ENCODE data around the gene UACA.
"Not testable (repeated sequence)": the region's sequence is repeated elsewhere in the genome, so short reads cannot be mapped to it uniquely, and the experiment has no call there.

The UACA gene

DNA sequence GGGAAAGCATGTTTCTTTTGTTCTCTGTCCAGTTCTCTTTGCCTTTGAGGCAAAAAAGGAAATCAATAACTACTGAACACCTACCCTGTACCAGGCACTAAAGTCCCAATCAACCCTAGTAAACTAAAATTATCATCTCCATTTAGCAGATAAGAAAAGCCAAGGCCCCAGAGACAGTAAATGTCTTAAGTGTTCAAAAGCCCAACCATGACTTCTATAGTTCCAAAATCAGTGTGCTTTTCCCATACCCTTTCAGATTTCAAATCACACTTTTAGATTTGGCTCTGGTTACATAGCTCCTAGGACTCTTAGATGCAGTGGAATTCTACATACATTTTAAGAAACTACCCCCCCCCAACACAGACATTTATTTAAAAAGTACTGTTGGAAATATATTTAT, 63.5 kb downstream of the UACA start:
- no peak overlapping the region for H3K4me3 ChIP-seq (ENCODE audit: low read length)
- TF ChIP-seq ZNF274 (IDR thresholded peaks at IDR 0.05; ENCODE audit: low read depth, low read length): no peak

DNA sequence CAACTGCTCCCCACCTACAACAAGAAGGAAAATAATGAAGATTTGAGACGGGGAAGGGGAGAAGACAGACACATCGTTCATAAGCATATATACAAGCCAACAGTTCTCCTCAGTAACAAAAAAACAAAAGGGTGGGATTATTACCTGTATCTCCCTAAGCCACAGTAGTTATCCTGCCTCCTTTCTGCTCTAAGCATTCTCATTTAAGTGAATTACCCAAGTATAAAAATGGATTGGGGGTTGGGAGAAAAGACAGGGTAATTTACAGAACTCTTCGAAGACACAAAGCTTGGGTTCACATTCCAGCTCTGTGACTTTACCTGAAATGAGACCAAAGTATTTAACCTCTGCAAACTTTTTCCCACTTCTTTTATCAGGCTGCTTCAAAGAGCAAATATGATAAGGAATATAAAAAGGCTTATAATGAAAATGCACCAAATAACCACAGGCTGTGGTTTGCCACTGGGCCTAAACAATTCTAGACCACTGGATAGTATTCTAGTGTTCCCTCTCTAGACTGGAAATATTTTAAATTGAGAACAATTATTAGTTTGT, 64.4 kb downstream of the UACA start:
- H3K4me3 ChIP-seq (ENCODE audit: low read length): no peak overlapping the region
- TF ChIP-seq ZNF274 (IDR thresholded peaks at IDR 0.05; ENCODE audit: low read depth, low read length): no peak

- TF ChIP-seq ZNF274 (IDR thresholded peaks at IDR 0.05; ENCODE audit: low read depth, low read length): no peak
- H3K4me3 ChIP-seq (ENCODE audit: low read length): no peak overlapping the region
Observed at GRCh38 chr15:70698426-70698825, 64.9 kb downstream of the UACA start.

GRCh38 chr15:70690491-70691276, 72.7 kb downstream of the UACA start:
- H3K4me3 ChIP-seq (ENCODE audit: low read length): no peak overlapping the region
- no peak for TF ChIP-seq ZNF274 (IDR thresholded peaks at IDR 0.05; ENCODE audit: low read depth, low read length)

- H3K4me3 ChIP-seq (ENCODE audit: low read length): no peak overlapping the region
- no peak for TF ChIP-seq ZNF274 (IDR thresholded peaks at IDR 0.05; ENCODE audit: low read depth, low read length)
Observed at GRCh38 chr15:70690021-70690420, 73.3 kb downstream of the UACA start.

- H3K4me3 ChIP-seq (ENCODE audit: low read length): no peak overlapping the region
- no peak for TF ChIP-seq ZNF274 (IDR thresholded peaks at IDR 0.05; ENCODE audit: low read depth, low read length)
Observed at GRCh38 chr15:70687482-70687881, 75.9 kb downstream of the UACA start.

DNA sequence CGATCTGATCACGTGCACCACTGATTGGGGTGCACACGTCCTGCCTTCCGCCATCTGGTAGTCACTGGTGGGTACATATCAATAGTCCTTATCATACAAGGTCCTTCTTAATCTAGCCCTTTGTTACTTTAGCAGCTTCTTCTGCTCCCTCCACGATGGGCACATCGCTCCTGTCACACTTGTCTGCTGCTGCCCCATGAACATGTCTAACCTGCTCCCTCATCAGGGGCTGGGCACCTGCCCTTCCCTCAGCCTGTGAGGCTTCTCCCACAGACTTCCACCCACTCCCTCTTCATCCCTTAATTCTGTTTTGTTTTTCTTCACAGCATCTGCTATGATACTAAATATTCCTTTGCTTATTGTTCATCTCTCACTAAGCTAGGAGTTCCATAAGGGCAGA, 82.5 kb downstream of the UACA start:
- H3K4me3 ChIP-seq (ENCODE audit: low read length): no peak overlapping the region
- TF ChIP-seq ZNF274 (IDR thresholded peaks at IDR 0.05; ENCODE audit: low read depth, low read length): no peak

DNA sequence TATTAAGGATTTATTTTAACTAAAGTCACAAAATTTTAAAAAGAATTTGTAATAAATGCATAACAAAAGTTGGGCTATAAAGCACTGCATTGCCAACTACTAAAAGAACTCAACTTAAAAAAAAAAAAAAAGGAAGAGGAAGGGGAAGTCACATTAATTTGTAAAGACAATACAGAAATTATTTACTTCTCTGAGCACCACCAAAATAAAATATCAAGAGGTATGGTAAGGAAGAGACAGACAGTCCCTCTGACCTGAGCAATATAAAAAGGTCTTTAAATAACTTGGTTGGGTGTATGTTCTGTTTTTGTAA, 83.5 kb downstream of the UACA start:
- H3K4me3 ChIP-seq (ENCODE audit: low read length): no peak overlapping the region
- TF ChIP-seq ZNF274 (IDR thresholded peaks at IDR 0.05; ENCODE audit: low read depth, low read length): no peak

- no peak overlapping the region for H3K4me3 ChIP-seq (ENCODE audit: low read length)
- no peak for TF ChIP-seq ZNF274 (IDR thresholded peaks at IDR 0.05; ENCODE audit: low read depth, low read length)
Observed at GRCh38 chr15:70672081-70672480, 91.3 kb downstream of the UACA start.

GRCh38 chr15:70670680-70671079, 92.7 kb downstream of the UACA start:
- no peak for TF ChIP-seq ZNF274 (IDR thresholded peaks at IDR 0.05; ENCODE audit: low read depth, low read length)

GRCh38 chr15:70669966-70670658, 93.2 kb downstream of the UACA start:
- no peak overlapping the region for H3K4me3 ChIP-seq (ENCODE audit: low read length)
- TF ChIP-seq ZNF274 (IDR thresholded peaks at IDR 0.05; ENCODE audit: low read depth, low read length): no peak

More at GRCh38 chr15:70670680-70671079, 92.7 kb downstream of the UACA start:
- H3K4me3 ChIP-seq (ENCODE audit: low read length): no peak overlapping the region

DNA sequence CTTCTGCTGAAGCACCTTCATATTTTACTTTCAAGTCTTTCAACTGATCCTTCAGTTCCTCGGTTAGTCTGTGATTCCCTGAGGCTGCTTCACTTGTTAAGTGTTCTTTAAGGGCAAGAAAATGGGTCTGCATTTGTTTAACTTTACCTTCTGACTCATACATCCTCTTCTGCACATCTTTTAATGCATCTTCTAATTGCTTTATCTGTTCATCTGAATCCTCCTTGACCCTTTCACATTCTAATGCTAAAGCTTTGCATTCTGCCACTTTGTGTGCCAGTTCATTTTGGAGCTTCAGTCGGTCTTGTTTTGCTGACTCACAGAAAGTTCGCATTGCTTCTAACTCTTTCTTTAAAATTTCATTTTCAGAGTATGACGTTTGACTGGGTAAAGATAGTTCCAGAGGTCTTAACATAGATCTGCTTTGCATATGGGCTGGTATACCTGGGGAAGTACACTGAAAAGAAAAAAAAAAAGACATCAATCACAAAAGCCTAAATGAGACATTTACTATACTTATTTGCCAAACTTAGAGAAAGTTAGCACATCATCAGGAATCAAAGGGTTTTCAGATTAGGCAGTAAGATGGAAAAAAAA, 94.3 kb downstream of the UACA start:
- H3K4me3 ChIP-seq (ENCODE audit: low read length): no peak overlapping the region

DNA sequence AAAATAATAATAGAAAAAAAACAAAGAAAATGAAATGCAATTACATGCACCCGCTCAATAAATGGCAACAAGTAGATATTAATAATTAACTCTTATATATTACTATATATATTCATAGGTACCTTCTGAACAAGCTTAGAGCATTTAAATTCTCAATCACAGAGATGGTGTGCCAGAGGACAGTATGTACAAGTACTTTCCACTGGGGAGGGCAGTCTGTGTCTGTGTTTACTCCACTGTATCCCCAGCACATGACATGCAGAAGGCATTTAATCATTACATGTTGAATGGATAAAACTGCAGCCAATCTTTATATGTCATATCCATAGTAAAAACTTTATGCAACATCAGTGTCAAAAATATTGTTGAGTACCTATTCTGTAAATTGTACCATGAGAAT, 97.8 kb downstream of the UACA start:
- no peak for TF ChIP-seq ZNF274 (IDR thresholded peaks at IDR 0.05; ENCODE audit: low read depth, low read length)
- no peak overlapping the region for H3K4me3 ChIP-seq (ENCODE audit: low read length)

More for the DNA sequence above, 94.3 kb downstream of the UACA start:
- TF ChIP-seq ZNF274 (IDR thresholded peaks at IDR 0.05; ENCODE audit: low read depth, low read length): no peak

DNA sequence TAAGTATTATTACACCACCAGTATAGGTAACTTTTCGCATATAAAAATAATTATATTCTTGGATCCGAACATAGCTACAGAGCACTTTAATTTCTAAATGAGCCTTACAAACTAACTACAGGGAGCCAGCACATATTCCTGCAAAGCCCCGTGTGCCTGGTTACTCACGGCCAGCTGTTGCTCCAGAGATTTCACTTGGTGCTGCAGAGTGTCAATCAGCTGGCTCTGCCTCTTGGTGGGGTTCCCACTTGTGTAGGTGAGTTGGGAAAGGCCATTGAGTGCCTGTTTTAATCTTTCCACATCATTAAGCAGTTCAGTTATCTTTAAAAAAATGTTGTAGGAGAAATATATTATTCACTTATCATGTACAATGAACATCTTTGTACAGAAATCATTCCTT, 98.9 kb downstream of the UACA start:
- no peak for TF ChIP-seq ZNF274 (IDR thresholded peaks at IDR 0.05; ENCODE audit: low read depth, low read length)
- H3K4me3 ChIP-seq (ENCODE audit: low read length): no peak overlapping the region

- H3K4me3 ChIP-seq (ENCODE audit: low read length): not testable (repeated sequence)
Observed at GRCh38 chr15:70663069-70663468, 100.3 kb downstream of the UACA start.

Measured in GM08714 (cell line).